Parathyroid adenoma (tissue), 2 donors: ENCODE measurements around the gene TNFRSF19.

ENCODE experiments used
- H2AFZ ChIP-seq: fragments of 300-600 bp; sonication (generic); one replicate; pipeline ENCODE4 v1.7.0; 2017; ENCODE audit warnings: antibody characterized with exemption, mild to moderate bottlenecking
- H3K27ac ChIP-seq: fragments of 300-600 bp; sonication (generic); one replicate; pipeline ENCODE4 v1.7.0; 2017
- H3K27me3 ChIP-seq: fragments of 300-600 bp; sonication (generic); one replicate; pipeline ENCODE4 v1.7.0; 2017; ENCODE audit warnings: low read length; ENCODE audit not compliant: control insufficient read depth, insufficient read depth
- H3K36me3 ChIP-seq: fragments of 300-600 bp; sonication (generic); one replicate; pipeline ENCODE4 v1.7.0; 2017; ENCODE audit warnings: low read length; ENCODE audit not compliant: control insufficient read depth, insufficient read depth
- H3K4me1 ChIP-seq: fragments of 300-600 bp; sonication (generic); one replicate; pipeline ENCODE4 v1.7.0; 2017; ENCODE audit warnings: control low read depth
- H3K4me2 ChIP-seq: fragments of 300-600 bp; sonication (generic); one replicate; pipeline ENCODE4 v1.7.0; 2017; ENCODE audit warnings: low read length
- H3K4me3 ChIP-seq: fragments of 300-600 bp; sonication (generic); one replicate; pipeline ENCODE4 v1.7.0; 2017; ENCODE audit warnings: low read depth, low read length
- H3K79me2 ChIP-seq: fragments of 300-600 bp; sonication (generic); one replicate; pipeline ENCODE4 v1.7.0; 2017; ENCODE audit warnings: control low read depth
- H3K9ac ChIP-seq: fragments of 300-600 bp; sonication (generic); one replicate; pipeline ENCODE4 v1.7.0; 2017; ENCODE audit warnings: mild to moderate bottlenecking
- H3K9me3 ChIP-seq: fragments of 300-600 bp; sonication (generic); one replicate; pipeline ENCODE4 v1.7.0; 2017; ENCODE audit warnings: low read length; ENCODE audit not compliant: control insufficient read depth
- CTCF ChIP-seq: fragments of 300-600 bp; sonication (generic); IDR thresholded peaks from one replicate; pipeline ENCODE4 v1.7.0; 2017; ENCODE audit warnings: antibody characterized with exemption, mild to moderate bottlenecking
- donor health status: primary hyperparathyroidism.

TNFRSF19 gene

GRCh38 chr13:23634897-23635296 is 64.7 kb downstream of the TNFRSF19 start:
- Histone ChIP-seq H2AFZ (no peak overlapping the region), H3K4me2 (no peak overlapping the region), H3K79me2 (no peaks in the 10 kb centered on the region), H3K9ac (no peak overlapping the region), H3K27ac (no peak overlapping the region), H3K9me3 (no peaks in the 10 kb centered on the region), H3K27me3 (no peaks in the 10 kb centered on the region), H3K36me3 (no peaks in the 10 kb centered on the region), H3K4me3 (no peak overlapping the region), H3K4me1 (no peaks in the 10 kb centered on the region)
- no peak for TF ChIP-seq CTCF

GRCh38 chr13:23636360-23636759 is 66.1 kb downstream of the TNFRSF19 start:
- H2AFZ ChIP-seq, result no peak overlapping the region
- H3K36me3 ChIP-seq, result no peaks in the 10 kb centered on the region
- H3K27ac ChIP-seq, result no peak overlapping the region
- no peak overlapping the region for H3K9ac ChIP-seq
- no peaks in the 10 kb centered on the region for H3K27me3 ChIP-seq
- no peaks in the 10 kb centered on the region for H3K79me2 ChIP-seq
- H3K4me3 ChIP-seq, result no peak overlapping the region
- no peak overlapping the region for H3K4me2 ChIP-seq
- no peaks in the 10 kb centered on the region for H3K9me3 ChIP-seq
- TF ChIP-seq CTCF, result no peak
- H3K4me1 ChIP-seq, result no peaks in the 10 kb centered on the region

- H3K9ac ChIP-seq, result no peak overlapping the region
- H3K27me3 ChIP-seq, result no peaks in the 10 kb centered on the region
- H3K4me2 ChIP-seq, result no peak overlapping the region
- H3K27ac ChIP-seq, result no peak overlapping the region
- no peaks in the 10 kb centered on the region for H3K4me1 ChIP-seq
- no peak overlapping the region for H2AFZ ChIP-seq
- no peaks in the 10 kb centered on the region for H3K79me2 ChIP-seq
- no peak for TF ChIP-seq CTCF
- no peaks in the 10 kb centered on the region for H3K9me3 ChIP-seq
- H3K4me3 ChIP-seq, result no peak overlapping the region
- H3K36me3 ChIP-seq, result no peaks in the 10 kb centered on the region
These were observed 67.6 kb downstream of the TNFRSF19 start for GRCh38 chr13:23637829-23638228.

- Histone ChIP-seq H3K79me2 (no peaks in the 10 kb centered on the region), H3K9ac (no peak overlapping the region), H2AFZ (no peak overlapping the region), H3K4me1 (no peaks in the 10 kb centered on the region), H3K9me3 (no peaks in the 10 kb centered on the region), H3K4me2 (no peak overlapping the region), H3K36me3 (no peaks in the 10 kb centered on the region), H3K4me3 (no peak overlapping the region), H3K27me3 (no peaks in the 10 kb centered on the region), H3K27ac (no peak overlapping the region)
- no peak for TF ChIP-seq CTCF
These were observed 69.5 kb downstream of the TNFRSF19 start for GRCh38 chr13:23639674-23640073.

- Histone ChIP-seq H3K4me3 (no peak overlapping the region), H3K9me3 (no peaks in the 10 kb centered on the region), H3K4me1 (no peaks in the 10 kb centered on the region), H3K79me2 (no peaks in the 10 kb centered on the region), H2AFZ (no peak overlapping the region), H3K4me2 (no peak overlapping the region), H3K27ac (no peak overlapping the region), H3K36me3 (no peaks in the 10 kb centered on the region), H3K27me3 (no peaks in the 10 kb centered on the region), H3K9ac (no peak overlapping the region)
- TF ChIP-seq CTCF, result no peak
These were observed 71.9 kb downstream of the TNFRSF19 start for GRCh38 chr13:23642110-23642509.
